Mammary epithelial cell (primary cell): ENCODE data around the gene ADARB2.

ENCODE experiments used
- EZH2 ChIP-seq: IDR thresholded peaks from 2 replicates; pipeline ENCODE4 v1.6.1; 2012; ENCODE audit warnings: low read length, inconsistent platforms, borderline replicate concordance
- TF ChIP-seq, protein P1 (sequence below), 2 donors: IDR thresholded peaks in 1 of 2; conservative IDR thresholded peaks in 1 of 2; 2 replicates each; pipeline ENCODE4 v1.5.1; 2011 to 2012; ENCODE audit warnings: inconsistent platforms in 2 of 2, low read length in 2 of 2, mild to moderate bottlenecking in 2 of 2, control low read depth in 1 of 2, low read depth in 1 of 2; ENCODE audit not compliant: insufficient read depth in 1 of 2; ENCODE audit errors: extremely low read depth in 1 of 2

GRCh38 chr10:1188558-1189135 is 548.7 kb downstream of the ADARB2 start:
- TF ChIP-seq, protein P1, sequence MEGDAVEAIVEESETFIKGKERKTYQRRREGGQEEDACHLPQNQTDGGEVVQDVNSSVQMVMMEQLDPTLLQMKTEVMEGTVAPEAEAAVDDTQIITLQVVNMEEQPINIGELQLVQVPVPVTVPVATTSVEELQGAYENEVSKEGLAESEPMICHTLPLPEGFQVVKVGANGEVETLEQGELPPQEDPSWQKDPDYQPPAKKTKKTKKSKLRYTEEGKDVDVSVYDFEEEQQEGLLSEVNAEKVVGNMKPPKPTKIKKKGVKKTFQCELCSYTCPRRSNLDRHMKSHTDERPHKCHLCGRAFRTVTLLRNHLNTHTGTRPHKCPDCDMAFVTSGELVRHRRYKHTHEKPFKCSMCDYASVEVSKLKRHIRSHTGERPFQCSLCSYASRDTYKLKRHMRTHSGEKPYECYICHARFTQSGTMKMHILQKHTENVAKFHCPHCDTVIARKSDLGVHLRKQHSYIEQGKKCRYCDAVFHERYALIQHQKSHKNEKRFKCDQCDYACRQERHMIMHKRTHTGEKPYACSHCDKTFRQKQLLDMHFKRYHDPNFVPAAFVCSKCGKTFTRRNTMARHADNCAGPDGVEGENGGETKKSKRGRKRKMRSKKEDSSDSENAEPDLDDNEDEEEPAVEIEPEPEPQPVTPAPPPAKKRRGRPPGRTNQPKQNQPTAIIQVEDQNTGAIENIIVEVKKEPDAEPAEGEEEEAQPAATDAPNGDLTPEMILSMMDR (conservative IDR thresholded peaks at IDR 0.05 in 1 of 2, IDR thresholded peaks at IDR 0.05 in 1 of 2; ENCODE audit: extremely low read depth in 1 of 2, insufficient read depth in 1 of 2, low read depth in 1 of 2, low read length in 2 of 2), result no peak
- no peak for TF ChIP-seq EZH2
